K562 (cell line): ENCODE data around the gene RSPRY1. TPM values are rescaled to one million over a fixed set of nuclear protein-coding genes. Genes with fewer than 3 reads are reported as not detected.

ENCODE experiments used
- CSDE1 ChIP-seq, 2 experiments: fragments of 450-650 bp; IDR thresholded peaks; 2 replicates each; pipeline ENCODE4 v1.6.1; 2016; ENCODE audit warnings: mild to moderate bottlenecking in 1 of 2
- ESRRB ChIP-seq: fragments of 250-450 bp; sonication (Bioruptor Pico); IDR thresholded peaks from 2 replicates; pipeline ENCODE4 v1.5.0; 2020; ENCODE audit warnings: mild to moderate bottlenecking, moderate library complexity, borderline replicate concordance
- ZNF121 ChIP-seq: sonication (generic); formaldehyde crosslinking; conservative IDR thresholded peaks from 2 replicates; pipeline ENCODE4 v1.8.0; 2022; ENCODE audit warnings: missing genetic modification reagents
- ZNF124 ChIP-seq: sonication (generic); formaldehyde crosslinking; IDR thresholded peaks from 2 replicates; pipeline ENCODE4 v1.8.1; 2022; ENCODE audit warnings: missing genetic modification reagents
- polyA plus RNA-seq, 8 experiments: library from polyadenylated mRNA; depleted of rRNA in 4 of 8; stranded (reverse) in 5 of 8; unstranded in 3 of 8; fragments of >200 nt; fragmentation: Nextera tagmentation in 2 of 8; fragmentation: Illumina TruSeq in 1 of 8; extraction: Ambion mirVana in 2 of 8; extraction: Trizol in 1 of 8; gene quantifications; 2 replicates each; pipeline versions ENCODE4 v1.2.1 to v1.2.3, GENCODE V29; 2011 to 2014; ENCODE audit warnings: inconsistent platforms in 1 of 8, missing spikeins in 1 of 8
- total RNA-seq, 7 experiments: library from RNA; depleted of rRNA in 6 of 7; stranded (reverse); fragments of >200 nt in 6 of 7; fragmentation: Illumina TruSeq in 2 of 7; extraction: Trizol in 2 of 7; gene quantifications; 2 replicates each; pipeline versions ENCODE4 v1.2.1 to v1.2.3, GENCODE V29; 2011 to 2021; ENCODE audit warnings: low replicate concordance in 1 of 7
- TF ChIP-seq, protein P1 (sequence below): sonication (generic); formaldehyde crosslinking; IDR thresholded peaks from 2 replicates; pipeline ENCODE4 v1.8.1; 2023; ENCODE audit warnings: mild to moderate bottlenecking, missing genetic modification reagents, moderate library complexity
- TF ChIP-seq, protein P2 (sequence below): sonication (generic); formaldehyde crosslinking; IDR thresholded peaks from 2 replicates; pipeline ENCODE4 v1.8.1; 2023; ENCODE audit warnings: mild to moderate bottlenecking, missing genetic modification reagents

The RSPRY1 gene
- total and polyA plus RNA-seq, 9 of the 15 experiments (the other 6 are each of a cell fraction or from before 2014, with no cell fraction given): 10.2 to 27.8 (median 20.8) TPM

DNA sequence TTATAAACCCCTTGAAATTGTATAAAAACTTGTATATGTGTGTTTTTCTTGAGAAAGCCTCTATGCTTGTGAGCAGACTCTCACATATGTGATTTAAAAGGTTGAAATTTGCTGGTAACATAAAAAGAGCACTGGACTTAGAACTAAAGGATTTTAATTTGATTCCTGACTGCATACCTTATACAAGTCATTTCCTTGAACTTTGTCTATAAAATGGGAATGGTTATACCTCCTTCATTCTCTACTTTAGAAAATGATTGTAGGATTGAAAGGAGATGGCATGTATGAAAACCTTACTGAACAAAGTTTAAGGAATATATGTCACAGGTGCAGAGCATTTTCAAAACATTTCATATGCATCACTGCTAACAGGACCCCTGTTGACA is 48.6 kb downstream of the RSPRY1 start (continued):
- TF ChIP-seq, protein P1, sequence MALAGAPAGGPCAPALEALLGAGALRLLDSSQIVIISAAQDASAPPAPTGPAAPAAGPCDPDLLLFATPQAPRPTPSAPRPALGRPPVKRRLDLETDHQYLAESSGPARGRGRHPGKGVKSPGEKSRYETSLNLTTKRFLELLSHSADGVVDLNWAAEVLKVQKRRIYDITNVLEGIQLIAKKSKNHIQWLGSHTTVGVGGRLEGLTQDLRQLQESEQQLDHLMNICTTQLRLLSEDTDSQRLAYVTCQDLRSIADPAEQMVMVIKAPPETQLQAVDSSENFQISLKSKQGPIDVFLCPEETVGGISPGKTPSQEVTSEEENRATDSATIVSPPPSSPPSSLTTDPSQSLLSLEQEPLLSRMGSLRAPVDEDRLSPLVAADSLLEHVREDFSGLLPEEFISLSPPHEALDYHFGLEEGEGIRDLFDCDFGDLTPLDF (CRISPR knock-in tag): no peak
- TF ChIP-seq ESRRB (CRISPR knock-in tag) (no peak), ZNF124 (CRISPR knock-in tag) (no peak), CSDE1 (IDR thresholded peaks at IDR 0.05) (no peak), ZNF121 (no peak)
- TF ChIP-seq, protein P2, sequence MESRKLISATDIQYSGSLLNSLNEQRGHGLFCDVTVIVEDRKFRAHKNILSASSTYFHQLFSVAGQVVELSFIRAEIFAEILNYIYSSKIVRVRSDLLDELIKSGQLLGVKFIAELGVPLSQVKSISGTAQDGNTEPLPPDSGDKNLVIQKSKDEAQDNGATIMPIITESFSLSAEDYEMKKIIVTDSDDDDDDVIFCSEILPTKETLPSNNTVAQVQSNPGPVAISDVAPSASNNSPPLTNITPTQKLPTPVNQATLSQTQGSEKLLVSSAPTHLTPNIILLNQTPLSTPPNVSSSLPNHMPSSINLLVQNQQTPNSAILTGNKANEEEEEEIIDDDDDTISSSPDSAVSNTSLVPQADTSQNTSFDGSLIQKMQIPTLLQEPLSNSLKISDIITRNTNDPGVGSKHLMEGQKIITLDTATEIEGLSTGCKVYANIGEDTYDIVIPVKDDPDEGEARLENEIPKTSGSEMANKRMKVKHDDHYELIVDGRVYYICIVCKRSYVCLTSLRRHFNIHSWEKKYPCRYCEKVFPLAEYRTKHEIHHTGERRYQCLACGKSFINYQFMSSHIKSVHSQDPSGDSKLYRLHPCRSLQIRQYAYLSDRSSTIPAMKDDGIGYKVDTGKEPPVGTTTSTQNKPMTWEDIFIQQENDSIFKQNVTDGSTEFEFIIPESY (CRISPR knock-in tag): no peak
